CD4-positive, alpha-beta T cell treated with Interleukin-4 for 1 hour (primary cell): ENCODE data around the gene OR4D2.

ENCODE experiments used
- DNase-seq, 2 donors: peaks; one replicate each; pipeline ENCODE4 v3.0.0-alpha.2; 2020 to 2022

Gene OR4D2

GRCh38 chr17:58217766-58218165 is 51.0 kb downstream of the OR4D2 start:
- no peak for DNase-seq

GRCh38 chr17:58219007-58219788 is 52.4 kb downstream of the OR4D2 start, which contains the start of gene MKS1:
MKS1 (minus strand) TSS chr17:58219255; CDS start chr17:58219230, 25 bp downstream.
- peak; percentile 96 for DNase-seq

- no peak for DNase-seq
Observed at GRCh38 chr17:58219789-58220183, 53.0 kb downstream of the OR4D2 start.
